C4-2B (cell line): Measurements from ENCODE around the gene ERCC6L2.

Source experiments
- ZFX ChIP-seq: fragments of 450-650 bp; IDR thresholded peaks from 2 replicates; pipeline ENCODE4 v1.6.1; 2017
- TF ChIP-seq, protein P1 (sequence below): fragments of 450-650 bp; conservative IDR thresholded peaks from 2 replicates; pipeline ENCODE4 v1.5.1; 2017; ENCODE audit warnings: mild to moderate bottlenecking

DNA sequence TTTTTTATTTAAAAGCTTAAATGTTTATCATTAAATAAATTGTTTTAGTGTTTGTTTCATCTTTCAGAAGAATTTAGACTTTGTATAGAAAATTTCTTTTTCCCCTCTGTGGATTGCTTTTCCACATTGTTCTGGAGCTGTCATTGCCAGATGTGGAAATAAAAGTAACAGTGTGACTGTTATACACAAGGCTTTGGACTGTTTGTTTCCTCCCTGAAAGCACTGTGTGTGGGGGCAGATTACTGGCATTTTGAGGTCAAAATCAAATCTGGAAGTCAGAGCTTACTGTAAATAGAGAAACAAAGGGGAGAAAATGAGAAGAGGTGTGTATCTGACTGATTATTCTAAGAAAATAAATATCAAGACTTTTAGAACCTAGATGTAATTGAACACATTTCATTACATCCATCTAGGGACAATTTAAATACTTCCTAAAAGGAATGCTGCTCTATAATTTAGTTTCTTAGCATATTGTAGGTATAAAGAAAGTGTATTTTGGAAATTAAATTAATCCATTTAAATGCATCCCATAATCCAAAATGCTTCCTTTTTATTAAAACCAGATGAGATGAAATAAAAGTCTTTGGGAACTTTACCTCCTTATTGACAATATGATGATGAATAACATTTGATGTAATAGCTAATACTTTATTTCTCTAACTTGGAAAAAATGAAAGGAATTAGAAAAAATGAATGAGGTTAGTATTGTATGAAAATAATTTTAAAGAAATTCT is 51.9 kb downstream of the ERCC6L2 start:
- TF ChIP-seq, protein P1, sequence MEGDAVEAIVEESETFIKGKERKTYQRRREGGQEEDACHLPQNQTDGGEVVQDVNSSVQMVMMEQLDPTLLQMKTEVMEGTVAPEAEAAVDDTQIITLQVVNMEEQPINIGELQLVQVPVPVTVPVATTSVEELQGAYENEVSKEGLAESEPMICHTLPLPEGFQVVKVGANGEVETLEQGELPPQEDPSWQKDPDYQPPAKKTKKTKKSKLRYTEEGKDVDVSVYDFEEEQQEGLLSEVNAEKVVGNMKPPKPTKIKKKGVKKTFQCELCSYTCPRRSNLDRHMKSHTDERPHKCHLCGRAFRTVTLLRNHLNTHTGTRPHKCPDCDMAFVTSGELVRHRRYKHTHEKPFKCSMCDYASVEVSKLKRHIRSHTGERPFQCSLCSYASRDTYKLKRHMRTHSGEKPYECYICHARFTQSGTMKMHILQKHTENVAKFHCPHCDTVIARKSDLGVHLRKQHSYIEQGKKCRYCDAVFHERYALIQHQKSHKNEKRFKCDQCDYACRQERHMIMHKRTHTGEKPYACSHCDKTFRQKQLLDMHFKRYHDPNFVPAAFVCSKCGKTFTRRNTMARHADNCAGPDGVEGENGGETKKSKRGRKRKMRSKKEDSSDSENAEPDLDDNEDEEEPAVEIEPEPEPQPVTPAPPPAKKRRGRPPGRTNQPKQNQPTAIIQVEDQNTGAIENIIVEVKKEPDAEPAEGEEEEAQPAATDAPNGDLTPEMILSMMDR: no peak
- TF ChIP-seq ZFX: no peak
